ENCODE results near the gene BCLAF3. TPM values are rescaled to one million over a fixed set of nuclear protein-coding genes. Genes with fewer than 3 reads are reported as not detected.

Gene BCLAF3
- 6.3 TPM for total RNA-seq (2013)
- polyA plus RNA-seq (1 to 10 TPM in 2 of 3 donors, under 1 TPM in 1; 0.87 to 4.0 (median 1.1) TPM), polyA minus RNA-seq (1.3 and 1.4 TPM in 2 replicates), total RNA-seq (13.8 to 26.9 (median 16.9) reads per million in 11 experiments)

DNA sequence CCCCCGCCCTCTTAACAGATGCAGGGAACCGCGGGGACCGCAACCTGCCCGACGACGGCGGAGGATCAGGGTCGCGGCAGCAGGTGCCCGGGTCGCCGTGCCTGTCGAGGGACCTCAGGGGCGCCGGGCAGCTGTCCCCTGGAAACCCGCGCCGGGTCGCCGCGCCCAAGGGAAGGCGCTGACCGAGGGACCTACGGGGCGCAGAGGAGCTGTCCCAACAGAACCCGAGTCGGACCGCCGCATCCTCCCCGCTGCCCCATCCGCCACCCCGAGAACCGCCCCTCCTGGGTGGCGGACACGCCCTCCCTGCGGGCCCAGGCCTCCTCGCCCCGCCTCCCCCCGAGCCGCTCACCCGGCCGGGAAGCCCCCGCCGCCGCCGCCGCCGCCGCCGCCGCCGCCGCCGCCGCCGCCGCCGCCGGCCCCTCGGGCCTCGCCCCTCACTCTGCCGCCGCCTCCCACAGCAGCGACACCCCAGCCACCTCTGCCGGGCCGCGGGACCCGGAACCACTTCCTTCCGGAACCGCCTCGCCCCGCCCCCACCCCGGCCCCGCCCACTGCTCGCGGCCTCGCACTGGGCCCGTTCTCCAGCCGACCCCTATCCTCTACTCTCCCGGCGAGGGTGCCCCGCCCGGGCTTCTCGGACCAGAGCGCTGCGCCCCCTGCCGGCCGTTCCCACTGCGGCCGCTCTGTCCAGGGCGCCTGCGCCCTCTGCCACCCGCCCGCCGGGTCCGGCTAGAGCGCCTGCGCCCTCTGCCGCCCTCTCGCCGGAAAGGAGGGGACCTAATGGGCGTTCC is at the start of gene BCLAF3:
Gene BCLAF3, minus strand, starts transcription at position 506 of the 794 bp plus-strand sequence. CDS start 20,797 bp downstream, outside the sequence.
- Histone ChIP-seq H4K20me1 (ENCODE audit: insufficient read depth, low read length) (peaks cover 2% of the 10 kb centered on the region), H3K27me3 (ENCODE audit: control insufficient read depth in 2 of 2, insufficient read depth in 2 of 2, low read length in 2 of 2) (no peaks in the 10 kb centered on the region), H3K4me1 (ENCODE audit: control insufficient read depth in 1 of 2, insufficient read depth in 2 of 2, low read length in 2 of 2) (peaks cover 11 to 13% of the 10 kb centered on the region in 2 donors), H3K4me2 (replicated peaks; ENCODE audit: extremely low read depth, low read length, poor library complexity, severe bottlenecking) (peak within 1 kb of the TSS; percentile 76), H3K27ac (ENCODE audit: low read depth in 1 of 2, low read length in 2 of 2) (peak within 1 kb of the TSS in 1 of 2 donors; percentile 56), H3K9ac (ENCODE audit: insufficient read depth, low read length, poor library complexity, severe bottlenecking) (peak within 1 kb of the TSS; percentile 64), H3K79me2 (ENCODE audit: insufficient read depth, low read length) (peaks cover under 1% of the 10 kb centered on the region), H2AFZ (ENCODE audit: insufficient read depth, low read depth, low read length, poor library complexity, severe bottlenecking) (peak within 1 kb of the TSS; percentile 73), H3K9me3 (replicated peaks in 1 of 2; ENCODE audit: control insufficient read depth in 1 of 2, insufficient read depth in 1 of 2, low read length in 2 of 2) (no peaks in the 10 kb centered on the region), H3K4me3 (replicated peaks in 1 of 3; ENCODE audit: low read depth in 2 of 3, low read length in 3 of 3) (peak within 1 kb of the TSS; percentile 56 to 81 (median 77)), H3K36me3 (replicated peaks in 1 of 2; ENCODE audit: control insufficient read depth in 1 of 2, insufficient read depth in 2 of 2, low read length in 2 of 2) (no peaks in the 10 kb centered on the region)
- TF ChIP-seq CTCF (IDR thresholded peaks at IDR 0.05) = peak; percentile 67
- Mint-ChIP-seq H3K36me3 (peaks cover 0 to 7% of the 10 kb centered on the region in 2 donors), H3K27ac (peak within 1 kb of the TSS in 6 of 7 donors; percentile 48 to 87 (median 75)), H3K27me3 (ENCODE audit: low read depth in 3 of 3) (peaks cover 0 to 23% (median 0%) of the 10 kb centered on the region in 3 donors), H3K9me3 (peaks cover 0 to 3% (median 0%) of the 10 kb centered on the region in 7 donors), H3K4me1 (peaks cover 12% of the 10 kb centered on the region), H3K4me3 (peak within 1 kb of the TSS; percentile 83 to 91)
- peak; percentile 83 to 87 (median 85) for DNase-seq
- under 1% methylated on average over 46 of the region's 103 CpGs for WGBS (ENCODE audit: insufficient coverage)
- intact Hi-C loops (cut with micrococcal nuclease) = loop anchor here in 1 of 2 donors (10.0 kb wide), 1 partner anchor 86 kb away; no protein-coding TSS in a partner anchor

- peaks cover 0 to 2% (median 0%) of the 10 kb centered on the region in 7 donors for H3K9me3 Mint-ChIP-seq
- H3K4me1 Mint-ChIP-seq = peaks cover 6% of the 10 kb centered on the region
- WGBS (ENCODE audit: insufficient coverage) = no CpG with 5 or more reads among the region's 3 CpGs
- H4K20me1 ChIP-seq (ENCODE audit: insufficient read depth, low read length) = no peaks in the 10 kb centered on the region
- no peak overlapping the region for H3K4me3 ChIP-seq (replicated peaks in 1 of 3; ENCODE audit: low read depth in 2 of 3, low read length in 3 of 3)
- H3K27me3 Mint-ChIP-seq (ENCODE audit: low read depth in 3 of 3) = peaks cover 0 to 15% (median 1%) of the 10 kb centered on the region in 3 donors
- H3K9me3 ChIP-seq (replicated peaks in 1 of 2; ENCODE audit: control insufficient read depth in 1 of 2, insufficient read depth in 1 of 2, low read length in 2 of 2) = no peaks in the 10 kb centered on the region
- H3K36me3 ChIP-seq (replicated peaks in 1 of 2; ENCODE audit: control insufficient read depth in 1 of 2, insufficient read depth in 2 of 2, low read length in 2 of 2) = no peaks in the 10 kb centered on the region
- H3K27ac ChIP-seq (ENCODE audit: low read depth in 1 of 2, low read length in 2 of 2) = no peak overlapping the region
- TF ChIP-seq CTCF (IDR thresholded peaks at IDR 0.05) = no peak
- no peak overlapping the region for H3K4me3 Mint-ChIP-seq
- H3K27me3 ChIP-seq (ENCODE audit: control insufficient read depth in 2 of 2, insufficient read depth in 2 of 2, low read length in 2 of 2) = peaks cover 0 to 3% of the 10 kb centered on the region in 2 donors
- H3K36me3 Mint-ChIP-seq = no peaks in the 10 kb centered on the region
- H2AFZ ChIP-seq (ENCODE audit: insufficient read depth, low read depth, low read length, poor library complexity, severe bottlenecking) = no peak overlapping the region
- no peaks in the 10 kb centered on the region for H3K4me1 ChIP-seq (ENCODE audit: control insufficient read depth in 1 of 2, insufficient read depth in 2 of 2, low read length in 2 of 2)
- DNase-seq = no peak
- intact Hi-C loops (cut with micrococcal nuclease) = no loop called here
- H3K27ac Mint-ChIP-seq = no peak overlapping the region
- no peak overlapping the region for H3K9ac ChIP-seq (ENCODE audit: insufficient read depth, low read length, poor library complexity, severe bottlenecking)
- H3K4me2 ChIP-seq (replicated peaks; ENCODE audit: extremely low read depth, low read length, poor library complexity, severe bottlenecking) = no peak overlapping the region
- H3K79me2 ChIP-seq (ENCODE audit: insufficient read depth, low read length) = no peaks in the 10 kb centered on the region
Observed at GRCh38 chrX:20038966-20039365, 48.1 kb upstream of the BCLAF3 start.

Data from CD14-positive monocyte (primary cell).